DND-41 (cell line): ENCODE measurements around the gene BATF.
A peak's percentile ranks its signal among the peaks of the same experiment; 100 is the strongest.

Experiments used
- ATAC-seq: fragments of 200-7000 bp; cut with Tn5 transposase; 3 replicates; pipeline ENCODE4 v1.9.1; 2021; ENCODE audit warnings: low read depth; ENCODE audit not compliant: insufficient read depth
- DNase-seq: peaks from one replicate; pipeline ENCODE4 v3.0.0-alpha.2; 2020
- H2AFZ ChIP-seq: 2 replicates; pipeline ENCODE4 v1.6.0; 2012; ENCODE audit warnings: low read depth, low read length
- H3K27ac ChIP-seq: 2 replicates; pipeline ENCODE4 v1.5.1; 2012; ENCODE audit warnings: low read length, inconsistent platforms
- H3K27me3 ChIP-seq: fragments of 200-600 bp; sonication (generic); 2 replicates; pipeline ENCODE4 v1.6.0; 2012; ENCODE audit warnings: low read length, mild to moderate bottlenecking, inconsistent platforms; ENCODE audit not compliant: insufficient read depth, poor library complexity
- H3K36me3 ChIP-seq: 2 replicates; pipeline ENCODE4 v1.5.1; 2012; ENCODE audit warnings: low read length, inconsistent platforms; ENCODE audit not compliant: insufficient read depth
- H3K4me1 ChIP-seq: 2 replicates; pipeline ENCODE4 v1.5.1; 2012; ENCODE audit warnings: mild to moderate bottlenecking, low read length; ENCODE audit not compliant: insufficient read depth
- H3K4me2 ChIP-seq: 2 replicates; pipeline ENCODE4 v1.6.0; 2012; ENCODE audit warnings: mild to moderate bottlenecking, moderate library complexity, low read length, inconsistent platforms; ENCODE audit not compliant: insufficient read depth
- H3K4me3 ChIP-seq, 2 experiments: fragments of 200-600 bp in 1 of 2; shearing (Covaris generic) in 1 of 2; 2 replicates each; pipeline ENCODE4 v1.5.1; 2012 to 2016; ENCODE audit warnings: inconsistent platforms in 2 of 2, low read length in 2 of 2, mild to moderate bottlenecking in 2 of 2, low read depth in 1 of 2, moderate library complexity in 1 of 2
- H3K79me2 ChIP-seq: 2 replicates; pipeline ENCODE4 v1.6.0; 2012; ENCODE audit warnings: low read length, inconsistent platforms; ENCODE audit not compliant: insufficient read depth
- H3K9ac ChIP-seq: 2 replicates; pipeline ENCODE4 v1.6.0; 2012; ENCODE audit warnings: low read depth, mild to moderate bottlenecking, inconsistent platforms, low read length, moderate library complexity
- H3K9me3 ChIP-seq: 2 replicates; pipeline ENCODE4 v1.5.1; 2012; ENCODE audit warnings: low read length, moderate library complexity, mild to moderate bottlenecking, inconsistent platforms; ENCODE audit not compliant: insufficient read depth, severe bottlenecking
- H4K20me1 ChIP-seq: 2 replicates; pipeline ENCODE4 v1.6.0; 2012; ENCODE audit warnings: low read length; ENCODE audit not compliant: insufficient read depth
- CTCF ChIP-seq: IDR thresholded peaks from 2 replicates; pipeline ENCODE4 v1.5.1; 2012; ENCODE audit warnings: borderline replicate concordance, low read length, moderate library complexity, mild to moderate bottlenecking; ENCODE audit not compliant: poor library complexity, severe bottlenecking; ENCODE audit errors: extremely low read depth
- EZH2 ChIP-seq: IDR thresholded peaks from 3 replicates; pipeline ENCODE4 v1.6.1; 2012; ENCODE audit warnings: borderline replicate concordance, low read depth, mild to moderate bottlenecking, moderate library complexity, low read length, inconsistent platforms; ENCODE audit not compliant: severe bottlenecking

Gene BATF

GRCh38 chr14:75486318-75486717 is 36.0 kb upstream of the BATF start:
- no peak for ATAC-seq
- H3K9me3 ChIP-seq: no peaks in the 10 kb centered on the region
- no peak for DNase-seq
- H3K79me2 ChIP-seq: no peaks in the 10 kb centered on the region
- H2AFZ ChIP-seq: no peak overlapping the region
- H3K36me3 ChIP-seq: no peaks in the 10 kb centered on the region
- no peak overlapping the region for H3K4me2 ChIP-seq
- H3K9ac ChIP-seq: no peak overlapping the region
- no peak for TF ChIP-seq CTCF
- TF ChIP-seq EZH2: no peak
- peaks cover 2% of the 10 kb centered on the region; the same call in 1 of the 2 replicates for H3K4me1 ChIP-seq
- no peak overlapping the region for H3K27ac ChIP-seq
- H3K27me3 ChIP-seq: peaks cover 1% of the 10 kb centered on the region
- H4K20me1 ChIP-seq: no peaks in the 10 kb centered on the region
- H3K4me3 ChIP-seq: no peak overlapping the region

GRCh38 chr14:75487155-75487671 is 35.1 kb upstream of the BATF start:
- peak; percentile 29 for DNase-seq
- peak; percentile 78 for ATAC-seq

GRCh38 chr14:75489480-75489837 is 32.8 kb upstream of the BATF start:
- Histone ChIP-seq H3K4me2 (no peak overlapping the region), H3K4me1 (peaks cover 2% of the 10 kb centered on the region; the same call in 1 of the 2 replicates), H3K79me2 (no peaks in the 10 kb centered on the region), H3K36me3 (no peaks in the 10 kb centered on the region), H3K27ac (no peak overlapping the region), H2AFZ (no peak overlapping the region), H3K27me3 (peaks cover 3% of the 10 kb centered on the region), H3K9me3 (no peaks in the 10 kb centered on the region), H3K9ac (no peak overlapping the region), H4K20me1 (no peaks in the 10 kb centered on the region), H3K4me3 (no peak overlapping the region)
- DNase-seq: no peak
- TF ChIP-seq EZH2 (no peak), CTCF (no peak)
- no peak for ATAC-seq

More at GRCh38 chr14:75487155-75487671, 35.1 kb upstream of the BATF start:
- no peak overlapping the region for H3K4me2 ChIP-seq
- H3K27me3 ChIP-seq: no peaks in the 10 kb centered on the region
- H2AFZ ChIP-seq: no peak overlapping the region
- TF ChIP-seq EZH2 (no peak), CTCF (no peak)
- no peak overlapping the region for H3K4me3 ChIP-seq
- H3K79me2 ChIP-seq: no peaks in the 10 kb centered on the region
- peaks cover 2% of the 10 kb centered on the region; the same call in 1 of the 2 replicates for H3K4me1 ChIP-seq
- H3K36me3 ChIP-seq: no peaks in the 10 kb centered on the region
- H4K20me1 ChIP-seq: no peaks in the 10 kb centered on the region
- H3K9ac ChIP-seq: no peak overlapping the region
- no peak overlapping the region for H3K27ac ChIP-seq
- no peaks in the 10 kb centered on the region for H3K9me3 ChIP-seq

GRCh38 chr14:75491376-75491978 is 30.8 kb upstream of the BATF start:
- Histone ChIP-seq H3K79me2 (no peaks in the 10 kb centered on the region), H3K4me3 (no peak overlapping the region), H3K4me1 (peaks cover 2% of the 10 kb centered on the region; the same call in 1 of the 2 replicates), H3K9me3 (no peaks in the 10 kb centered on the region), H2AFZ (no peak overlapping the region), H4K20me1 (no peaks in the 10 kb centered on the region), H3K27me3 (peaks cover 7% of the 10 kb centered on the region), H3K36me3 (no peaks in the 10 kb centered on the region), H3K4me2 (no peak overlapping the region), H3K9ac (no peak overlapping the region), H3K27ac (no peak overlapping the region)
- no peak for DNase-seq
- TF ChIP-seq EZH2: no peak
- no peak for TF ChIP-seq CTCF
- ATAC-seq: no peak
